Dendritic cell treated with granulocyte-macrophage colony-stimulating factor and Interleukin-4, amounts not matched to agents 40 ng/mL and 50 ng/mL, for 4 days (primary cell): ENCODE measurements around the gene ALDH5A1.

ENCODE experiments used
- H3K27ac Mint-ChIP-seq: one replicate; pipeline ENCODE4 v1.8.0; 2022; ENCODE audit warnings: mild to moderate bottlenecking, mixed read lengths
- H3K27me3 Mint-ChIP-seq: one replicate; pipeline ENCODE4 v1.8.0; 2022; ENCODE audit warnings: mild to moderate bottlenecking, mixed read lengths
- H3K36me3 Mint-ChIP-seq: one replicate; pipeline ENCODE4 v1.8.0; 2022; ENCODE audit warnings: low read depth, mixed read lengths
- H3K4me1 Mint-ChIP-seq: one replicate; pipeline ENCODE4 v1.8.0; 2022; ENCODE audit warnings: low read depth, mixed read lengths
- H3K4me3 Mint-ChIP-seq: one replicate; pipeline ENCODE4 v1.8.0; 2022; ENCODE audit warnings: mild to moderate bottlenecking, moderate library complexity, mixed read lengths
- H3K9me3 Mint-ChIP-seq: one replicate; pipeline ENCODE4 v1.8.0; 2022; ENCODE audit warnings: mixed read lengths
- intact Hi-C: fragments of 100-400 bp; cut with micrococcal nuclease; formaldehyde crosslinking; loops from one replicate; pipeline ENCODE4 v1.15.0; 2022

ALDH5A1 gene

GRCh38 chr6:24549158-24549557 lies 54.4 kb downstream of the ALDH5A1 start:
- H3K4me3 Mint-ChIP-seq = no peak overlapping the region
- intact Hi-C loops = no loop called here
- H3K27ac Mint-ChIP-seq = no peak overlapping the region
- H3K36me3 Mint-ChIP-seq = no peaks in the 10 kb centered on the region
- H3K9me3 Mint-ChIP-seq = no peaks in the 10 kb centered on the region
- H3K27me3 Mint-ChIP-seq = peaks cover 10% of the 10 kb centered on the region
- no peaks in the 10 kb centered on the region for H3K4me1 Mint-ChIP-seq

GRCh38 chr6:24549674-24550353 lies 55.0 kb downstream of the ALDH5A1 start:
- Mint-ChIP-seq H3K4me1 (no peaks in the 10 kb centered on the region), H3K4me3 (no peak overlapping the region), H3K36me3 (no peaks in the 10 kb centered on the region), H3K27ac (no peak overlapping the region), H3K9me3 (no peaks in the 10 kb centered on the region), H3K27me3 (peaks cover 10% of the 10 kb centered on the region)
- intact Hi-C loops = no loop called here

DNA sequence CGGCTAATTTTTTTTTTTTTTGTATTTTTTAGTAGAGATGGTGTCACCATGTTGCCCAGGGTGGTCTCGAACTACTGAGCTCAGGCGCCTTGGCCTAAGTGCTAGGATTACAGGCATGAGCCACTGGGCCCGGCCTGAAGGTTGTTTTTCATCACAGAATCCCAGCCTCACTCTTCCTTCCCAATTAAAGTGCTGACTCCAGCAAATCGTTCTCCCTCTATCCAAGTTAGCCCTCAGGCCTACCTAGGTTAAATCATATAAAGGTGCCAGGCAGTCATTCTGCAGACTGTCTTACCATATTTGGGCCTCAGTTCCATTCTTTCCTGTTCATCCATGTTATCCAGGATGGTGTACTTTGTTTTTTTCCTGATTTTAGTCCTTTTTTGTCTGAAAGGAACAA lies 56.4 kb downstream of the ALDH5A1 start:
- Mint-ChIP-seq H3K9me3 (no peaks in the 10 kb centered on the region), H3K36me3 (no peaks in the 10 kb centered on the region), H3K4me1 (no peaks in the 10 kb centered on the region), H3K27me3 (peaks cover 10% of the 10 kb centered on the region), H3K4me3 (no peak overlapping the region), H3K27ac (no peak overlapping the region)
- intact Hi-C loops = no loop called here

DNA sequence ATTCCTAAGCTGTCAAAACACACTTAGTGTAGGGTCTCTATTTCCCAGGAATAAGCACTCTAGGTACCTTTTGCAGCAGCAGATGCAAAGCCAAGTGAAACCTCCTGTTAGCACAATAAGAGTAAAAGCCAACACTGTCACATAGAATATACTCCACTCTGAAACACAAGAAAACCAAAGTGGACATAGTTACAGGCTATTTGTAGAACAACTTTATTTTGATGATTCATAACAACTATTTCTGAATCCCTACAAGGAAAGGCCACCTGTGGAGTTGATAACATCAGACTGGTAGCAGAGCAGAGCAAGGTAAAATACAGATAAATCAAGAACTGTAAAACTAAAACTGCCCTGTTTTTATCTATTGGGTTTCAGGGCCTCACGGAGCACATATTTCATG lies 59.7 kb downstream of the ALDH5A1 start:
- Mint-ChIP-seq H3K4me3 (no peak overlapping the region), H3K27me3 (peaks cover 4% of the 10 kb centered on the region), H3K9me3 (no peaks in the 10 kb centered on the region), H3K27ac (no peak overlapping the region), H3K4me1 (no peaks in the 10 kb centered on the region), H3K36me3 (no peaks in the 10 kb centered on the region)
- intact Hi-C loops = no loop called here

GRCh38 chr6:24558516-24558915 lies 63.7 kb downstream of the ALDH5A1 start:
- Mint-ChIP-seq H3K4me1 (no peaks in the 10 kb centered on the region), H3K9me3 (no peaks in the 10 kb centered on the region), H3K27ac (no peak overlapping the region), H3K27me3 (peaks cover 7% of the 10 kb centered on the region), H3K4me3 (no peak overlapping the region), H3K36me3 (no peaks in the 10 kb centered on the region)
- intact Hi-C loops = no loop called here

- H3K27ac Mint-ChIP-seq = no peak overlapping the region
- no peaks in the 10 kb centered on the region for H3K9me3 Mint-ChIP-seq
- intact Hi-C loops = no loop called here
- no peaks in the 10 kb centered on the region for H3K4me1 Mint-ChIP-seq
- no peaks in the 10 kb centered on the region for H3K36me3 Mint-ChIP-seq
- no peak overlapping the region for H3K4me3 Mint-ChIP-seq
- H3K27me3 Mint-ChIP-seq = peaks cover 5% of the 10 kb centered on the region
These were observed 69.3 kb downstream of the ALDH5A1 start for GRCh38 chr6:24564081-24564480.

DNA sequence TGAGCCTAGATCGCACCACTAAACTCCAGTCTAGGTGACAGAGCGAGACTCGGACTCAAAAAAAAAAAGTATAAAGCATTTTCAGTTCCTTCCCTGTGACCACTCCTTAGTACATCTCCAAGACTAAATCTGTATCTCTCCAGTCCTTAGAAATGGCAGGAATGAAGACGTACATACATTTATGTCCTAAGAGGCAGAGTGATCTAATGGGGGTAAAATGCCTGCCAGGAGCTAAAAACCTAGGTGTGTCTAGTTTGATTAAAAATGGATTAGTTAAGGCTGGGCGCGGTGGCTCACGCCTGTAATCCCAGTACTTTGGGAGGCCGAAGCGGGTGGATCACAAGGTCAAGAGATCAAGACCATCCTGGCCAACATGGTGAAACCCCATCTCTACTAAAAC lies 70.4 kb downstream of the ALDH5A1 start:
- H3K4me1 Mint-ChIP-seq = no peaks in the 10 kb centered on the region

DNA sequence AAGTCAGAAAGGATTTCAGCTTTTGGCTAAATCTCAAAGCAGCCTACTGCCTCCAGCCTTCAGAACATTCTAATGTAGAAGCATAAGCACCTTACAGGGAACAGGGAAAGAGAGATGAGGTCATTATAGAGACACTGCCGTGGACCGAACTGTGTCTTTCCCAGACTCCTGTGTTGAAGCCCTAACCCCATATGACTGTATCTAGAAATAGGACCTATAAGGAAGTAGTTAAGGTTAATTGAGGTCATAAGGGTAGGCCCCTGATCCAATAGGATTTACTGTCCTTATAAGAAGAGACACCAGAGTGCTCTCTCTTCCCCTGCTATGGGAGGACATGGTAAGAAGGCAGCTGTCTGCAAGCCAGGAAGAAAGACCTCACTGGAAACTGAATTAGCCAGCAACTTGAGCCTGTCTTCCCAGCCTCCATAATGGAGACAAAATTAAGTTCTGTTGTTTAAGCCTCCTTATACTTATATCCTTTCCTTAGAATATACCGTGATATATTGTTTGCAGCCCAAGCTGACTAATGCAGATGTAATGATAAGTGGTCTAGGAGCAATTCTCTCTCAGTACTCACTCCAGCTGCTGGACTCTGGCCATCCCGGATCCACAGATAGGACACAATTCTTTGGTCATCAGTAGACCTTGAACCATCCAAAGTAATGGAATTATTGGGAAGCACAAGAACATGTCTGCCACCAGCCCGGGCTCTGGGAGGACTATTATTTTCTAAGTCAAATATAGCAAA lies 71.4 kb downstream of the ALDH5A1 start:
- Mint-ChIP-seq H3K27me3 (peaks cover 3% of the 10 kb centered on the region), H3K4me3 (no peak overlapping the region), H3K27ac (no peak overlapping the region)

More for the DNA sequence above, 70.4 kb downstream of the ALDH5A1 start:
- H3K9me3 Mint-ChIP-seq = no peaks in the 10 kb centered on the region
- intact Hi-C loops = no loop called here
- peaks cover under 1% of the 10 kb centered on the region for H3K27me3 Mint-ChIP-seq
- H3K36me3 Mint-ChIP-seq = no peaks in the 10 kb centered on the region
- H3K4me3 Mint-ChIP-seq = no peak overlapping the region
- no peak overlapping the region for H3K27ac Mint-ChIP-seq

GRCh38 chr6:24568683-24569082 lies 73.9 kb downstream of the ALDH5A1 start:
- Mint-ChIP-seq H3K36me3 (no peaks in the 10 kb centered on the region), H3K27me3 (peaks cover 5% of the 10 kb centered on the region), H3K9me3 (no peaks in the 10 kb centered on the region), H3K4me3 (no peak overlapping the region), H3K27ac (no peak overlapping the region), H3K4me1 (no peaks in the 10 kb centered on the region)
- intact Hi-C loops = no loop called here

More for the DNA sequence above, 71.4 kb downstream of the ALDH5A1 start:
- H3K36me3 Mint-ChIP-seq = no peaks in the 10 kb centered on the region
- H3K4me1 Mint-ChIP-seq = no peaks in the 10 kb centered on the region
- H3K9me3 Mint-ChIP-seq = no peaks in the 10 kb centered on the region
- intact Hi-C loops = no loop called here

DNA sequence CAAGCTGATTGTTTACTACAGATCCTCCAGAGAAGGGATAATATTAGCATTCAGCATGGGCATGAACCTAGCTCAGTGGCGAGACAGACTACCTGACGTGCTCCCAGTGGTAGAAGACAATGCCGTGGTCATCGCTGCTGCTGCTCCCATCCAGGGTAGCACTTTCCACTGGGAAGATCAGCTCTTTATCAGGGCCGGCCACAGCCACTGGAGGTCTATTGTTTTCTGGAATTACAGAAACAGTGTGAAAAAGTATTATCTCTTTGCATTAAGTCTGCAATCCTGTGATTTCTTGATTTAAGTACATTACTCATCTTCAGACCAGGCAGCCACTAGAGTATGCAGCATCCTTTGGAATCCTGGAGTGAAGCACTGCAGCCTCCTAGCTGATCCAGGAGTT lies 75.0 kb downstream of the ALDH5A1 start:
- Mint-ChIP-seq H3K4me1 (peaks cover under 1% of the 10 kb centered on the region), H3K27me3 (peaks cover 5% of the 10 kb centered on the region), H3K27ac (no peak overlapping the region), H3K4me3 (no peak overlapping the region), H3K36me3 (no peaks in the 10 kb centered on the region), H3K9me3 (no peaks in the 10 kb centered on the region)
- intact Hi-C loops = no loop called here

DNA sequence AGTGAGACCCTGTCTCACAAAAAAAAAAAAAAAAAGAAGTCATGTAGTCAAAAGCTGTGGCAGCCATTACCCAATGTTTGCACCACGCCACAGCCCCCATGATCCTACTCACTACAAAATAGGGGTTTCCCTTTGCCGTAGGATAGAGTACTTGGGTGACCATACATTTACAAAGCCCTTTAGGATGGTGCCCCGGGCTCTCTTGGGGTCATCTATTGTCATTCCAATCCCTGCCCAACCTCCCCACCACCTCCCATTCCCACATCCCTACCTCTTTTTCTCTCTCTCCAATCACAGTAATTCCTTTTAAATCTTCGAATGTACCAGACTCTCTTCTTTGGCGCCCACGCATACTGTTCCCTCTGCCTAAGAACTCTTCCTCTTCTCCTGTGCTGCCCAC lies 76.6 kb downstream of the ALDH5A1 start:
- Mint-ChIP-seq H3K9me3 (no peaks in the 10 kb centered on the region), H3K4me1 (peaks cover 8% of the 10 kb centered on the region), H3K36me3 (no peaks in the 10 kb centered on the region), H3K27me3 (peaks cover 5% of the 10 kb centered on the region), H3K4me3 (no peak overlapping the region), H3K27ac (no peak overlapping the region)
- intact Hi-C loops = no loop called here

DNA sequence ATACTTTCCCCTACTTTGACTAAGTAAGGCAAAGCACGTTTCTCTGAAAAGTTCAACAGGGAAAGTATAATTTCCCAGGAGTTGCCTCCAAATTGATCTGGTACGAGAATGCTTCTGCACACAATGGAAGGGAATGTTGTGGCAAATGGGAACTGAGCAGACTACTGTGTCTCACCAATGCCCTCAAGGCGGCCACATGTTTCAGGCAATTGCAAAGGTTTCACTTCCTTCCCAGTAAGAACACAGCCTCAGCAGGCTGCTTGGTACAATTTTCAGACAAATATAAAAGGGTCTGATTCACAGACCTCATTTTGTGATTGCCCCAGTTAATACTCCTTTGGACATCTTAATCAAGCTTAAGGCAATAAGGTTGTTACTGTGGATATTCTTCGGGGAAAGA lies 80.0 kb downstream of the ALDH5A1 start:
- H3K4me1 Mint-ChIP-seq = peaks cover 12% of the 10 kb centered on the region
- H3K36me3 Mint-ChIP-seq = no peaks in the 10 kb centered on the region
- H3K4me3 Mint-ChIP-seq = no peak overlapping the region
- no peaks in the 10 kb centered on the region for H3K9me3 Mint-ChIP-seq
- peaks cover 5% of the 10 kb centered on the region for H3K27me3 Mint-ChIP-seq
- intact Hi-C loops = no loop called here
- no peak overlapping the region for H3K27ac Mint-ChIP-seq

DNA sequence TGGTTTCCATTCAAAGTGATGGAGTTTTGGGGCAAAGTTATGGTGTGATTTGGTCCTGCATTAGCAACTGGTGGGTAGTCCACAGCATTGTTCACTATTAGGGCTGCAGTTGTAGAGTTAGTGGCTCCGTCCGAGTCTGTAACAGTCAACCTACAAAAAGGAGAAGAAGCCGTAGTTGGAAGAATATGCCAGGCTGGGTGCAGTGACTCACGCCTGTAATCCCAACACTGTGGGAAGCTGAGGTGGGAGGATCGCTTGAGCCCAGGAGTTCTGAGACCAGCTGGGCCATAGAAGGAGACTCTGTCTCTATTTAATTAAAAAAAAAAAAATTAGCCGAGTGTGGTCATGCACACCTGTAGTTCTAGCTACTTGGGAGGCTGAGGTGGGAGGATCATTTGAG lies 81.7 kb downstream of the ALDH5A1 start:
- no peaks in the 10 kb centered on the region for H3K36me3 Mint-ChIP-seq
- H3K27ac Mint-ChIP-seq = no peak overlapping the region
- intact Hi-C loops = no loop called here
- H3K27me3 Mint-ChIP-seq = peaks cover 2% of the 10 kb centered on the region
- no peak overlapping the region for H3K4me3 Mint-ChIP-seq
- H3K4me1 Mint-ChIP-seq = peaks cover 12% of the 10 kb centered on the region
- H3K9me3 Mint-ChIP-seq = no peaks in the 10 kb centered on the region

DNA sequence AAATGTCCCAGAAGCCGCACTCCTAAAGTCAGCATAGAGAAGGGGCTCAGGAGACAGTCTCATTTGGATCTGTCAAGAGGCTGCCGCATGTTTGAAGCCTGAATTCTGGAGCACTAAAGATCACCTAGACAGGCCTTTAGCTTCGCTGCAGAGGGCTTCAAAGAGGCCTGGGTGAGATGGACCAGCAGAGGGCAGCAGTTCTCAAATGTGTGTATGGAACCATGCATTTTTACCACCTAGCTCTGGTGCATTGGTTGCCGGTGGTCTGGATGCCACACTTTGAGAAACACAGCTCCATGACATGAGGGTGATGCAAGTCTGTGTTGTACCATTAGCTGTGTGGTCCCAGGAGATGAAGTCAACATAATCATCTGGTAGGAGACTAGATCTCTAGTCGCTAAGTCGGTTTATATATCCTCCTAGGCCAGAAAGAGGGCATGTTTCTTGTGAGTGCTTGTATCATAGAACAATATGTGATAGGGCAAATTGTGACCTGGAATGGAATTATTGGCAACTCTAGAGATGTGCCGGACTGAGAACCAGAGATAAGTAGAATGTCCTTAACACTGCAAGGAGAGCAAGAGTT lies 86.4 kb downstream of the ALDH5A1 start:
- intact Hi-C loops = loop anchor here (1.0 to 5.0 kb wide), 3 partner anchors 114 to 206 kb away; no protein-coding TSS in a partner anchor
- Mint-ChIP-seq H3K36me3 (no peaks in the 10 kb centered on the region), H3K9me3 (no peaks in the 10 kb centered on the region), H3K4me1 (peaks cover 13% of the 10 kb centered on the region), H3K27me3 (no peaks in the 10 kb centered on the region), H3K4me3 (no peak overlapping the region), H3K27ac (no peak overlapping the region)
